GM19238 (cell line): ENCODE results near the gene DHTKD1.
A peak's percentile ranks its signal among the peaks of the same experiment; 100 is the strongest.

Source experiments
- DNase-seq: peaks from one replicate; pipeline ENCODE4 v3.0.0; 2011; ENCODE audit warnings: low spot score; ENCODE audit not compliant: insufficient read length

The DHTKD1 gene

GRCh38 chr10:12068449-12069269, at the start of gene DHTKD1:
TSS of gene DHTKD1 (plus strand) at chr10:12068954. CDS start at chr10:12069034, 80 bp downstream.
- DNase-seq: peak; percentile 97

- no peak for DNase-seq
Measured at GRCh38 chr10:12019283-12019971, 49.3 kb upstream of the DHTKD1 start.

- no peak for DNase-seq
Measured at GRCh38 chr10:12020574-12020973, 48.2 kb upstream of the DHTKD1 start.

GRCh38 chr10:12022580-12023257, 46.0 kb upstream of the DHTKD1 start:
- DNase-seq: no peak

- no peak for DNase-seq
Measured at GRCh38 chr10:12025591-12025990, 43.2 kb upstream of the DHTKD1 start.

- DNase-seq: peak; percentile 13
Measured at GRCh38 chr10:12027539-12027938, 41.2 kb upstream of the DHTKD1 start.

- no peak for DNase-seq
Measured at GRCh38 chr10:12031404-12031803, 37.4 kb upstream of the DHTKD1 start.

GRCh38 chr10:12036073-12036655, 32.6 kb upstream of the DHTKD1 start:
- no peak for DNase-seq

- DNase-seq: peak; percentile 18
Measured at GRCh38 chr10:12041766-12042408, 26.9 kb upstream of the DHTKD1 start.

GRCh38 chr10:12042409-12042796, 26.4 kb upstream of the DHTKD1 start:
- DNase-seq: peak; percentile 24

GRCh38 chr10:12042797-12043651, 25.7 kb upstream of the DHTKD1 start, which contains the start of gene UPF2:
TSS of gene UPF2 (minus strand) at chr10:12042809. CDS start at chr10:12035423, 7,386 bp downstream.
- DNase-seq: peak; percentile 85

GRCh38 chr10:12045596-12045995, 23.2 kb upstream of the DHTKD1 start:
- no peak for DNase-seq

GRCh38 chr10:12048547-12048946, 20.2 kb upstream of the DHTKD1 start:
- peak; percentile 19 for DNase-seq

- DNase-seq: no peak
Measured at GRCh38 chr10:12050528-12050927, 18.2 kb upstream of the DHTKD1 start.

- no peak for DNase-seq
Measured at GRCh38 chr10:12051241-12051640, 17.5 kb upstream of the DHTKD1 start.

- no peak for DNase-seq
Measured at GRCh38 chr10:12055732-12056131, 13.0 kb upstream of the DHTKD1 start.

GRCh38 chr10:12056748-12057147, 12.0 kb upstream of the DHTKD1 start:
- DNase-seq: no peak

GRCh38 chr10:12061124-12061523, 7.6 kb upstream of the DHTKD1 start:
- DNase-seq: no peak

GRCh38 chr10:12062754-12063482, 5.8 kb upstream of the DHTKD1 start:
- no peak for DNase-seq

- DNase-seq: no peak
Measured at GRCh38 chr10:12063483-12063818, 5.3 kb upstream of the DHTKD1 start.
